ENCODE results near the gene MMP17. TPM values are rescaled to one million over a fixed set of nuclear protein-coding genes. Genes with fewer than 3 reads are reported as not detected.

The MMP17 gene
- polyA plus RNA-seq, 1 donor (not counting 4 experiments of a cell fraction or from before 2014, with no cell fraction given): 2.3 TPM

DNA sequence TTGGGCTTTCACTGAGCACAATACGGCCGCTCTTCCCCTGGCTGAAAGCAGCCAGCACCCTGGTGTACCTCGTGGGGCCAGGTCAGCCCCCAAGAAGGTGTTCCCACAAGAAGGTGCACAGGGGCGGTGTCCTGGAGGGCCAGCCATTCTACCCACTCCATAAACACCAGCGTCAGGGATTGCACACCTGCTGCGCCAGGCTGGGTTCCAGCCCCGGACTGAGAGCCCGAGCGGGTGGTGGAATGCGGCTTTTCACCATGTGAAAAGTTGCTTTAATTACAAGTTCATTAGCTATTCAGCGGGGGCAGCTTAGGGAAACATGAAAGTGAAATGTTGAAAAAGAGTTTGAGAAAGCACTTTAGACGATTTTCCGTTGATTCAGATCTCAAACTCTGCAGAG is 17.5 kb upstream of the MMP17 start:
- no peak overlapping the region for H3K4me3 ChIP-seq (ENCODE audit: control insufficient read depth in 2 of 3, extremely low read depth in 1 of 3, insufficient read depth in 2 of 3, low read depth in 1 of 3, low read length in 3 of 3)
- dilution Hi-C loops (cut with MboI; ENCODE audit: extremely low pct_ligation_motif_present, low sequenced_read_pairs): no loop called here
- no peaks in the 10 kb centered on the region for H4K20me1 ChIP-seq (ENCODE audit: control insufficient read depth, extremely low read depth, insufficient read depth, low read length)
- no peaks in the 10 kb centered on the region for H3K9me1 ChIP-seq (ENCODE audit: control insufficient read depth, extremely low read depth, insufficient read depth, low read length)
- H3K9ac ChIP-seq (ENCODE audit: control insufficient read depth, extremely low read depth, insufficient read depth, low read length): no peak overlapping the region
- H3K4me1 ChIP-seq (ENCODE audit: control insufficient read depth, extremely low read depth, insufficient read depth, low read length): no peaks in the 10 kb centered on the region
- H2AFZ ChIP-seq (ENCODE audit: control insufficient read depth, low read length): no peak overlapping the region
- no peak for FAIRE-seq
- no peaks in the 10 kb centered on the region for H3K79me2 ChIP-seq (ENCODE audit: control insufficient read depth, insufficient read depth, low read length)
- H3K27ac ChIP-seq (ENCODE audit: control insufficient read depth, insufficient read depth, low read length): no peak overlapping the region
- H3K4me2 ChIP-seq (ENCODE audit: control insufficient read depth, extremely low read depth, insufficient read depth, low read depth, low read length): no peak overlapping the region
- H3K27me3 ChIP-seq (ENCODE audit: control insufficient read depth, extremely low read depth, insufficient read depth, low read length): no peaks in the 10 kb centered on the region
- no peaks in the 10 kb centered on the region for H3K36me3 ChIP-seq (ENCODE audit: control insufficient read depth in 2 of 2, extremely low read depth in 1 of 2, insufficient read depth in 2 of 2, low read length in 2 of 2)
- no peaks in the 10 kb centered on the region for H3K9me3 ChIP-seq (ENCODE audit: control insufficient read depth, low read depth, low read length)
- no peak for DNase-seq (ENCODE audit: low read depth, low spot score)
- no peak for TF ChIP-seq EZH2 (IDR thresholded peaks at IDR 0.05; ENCODE audit: low read length)
- TF ChIP-seq, protein P1, sequence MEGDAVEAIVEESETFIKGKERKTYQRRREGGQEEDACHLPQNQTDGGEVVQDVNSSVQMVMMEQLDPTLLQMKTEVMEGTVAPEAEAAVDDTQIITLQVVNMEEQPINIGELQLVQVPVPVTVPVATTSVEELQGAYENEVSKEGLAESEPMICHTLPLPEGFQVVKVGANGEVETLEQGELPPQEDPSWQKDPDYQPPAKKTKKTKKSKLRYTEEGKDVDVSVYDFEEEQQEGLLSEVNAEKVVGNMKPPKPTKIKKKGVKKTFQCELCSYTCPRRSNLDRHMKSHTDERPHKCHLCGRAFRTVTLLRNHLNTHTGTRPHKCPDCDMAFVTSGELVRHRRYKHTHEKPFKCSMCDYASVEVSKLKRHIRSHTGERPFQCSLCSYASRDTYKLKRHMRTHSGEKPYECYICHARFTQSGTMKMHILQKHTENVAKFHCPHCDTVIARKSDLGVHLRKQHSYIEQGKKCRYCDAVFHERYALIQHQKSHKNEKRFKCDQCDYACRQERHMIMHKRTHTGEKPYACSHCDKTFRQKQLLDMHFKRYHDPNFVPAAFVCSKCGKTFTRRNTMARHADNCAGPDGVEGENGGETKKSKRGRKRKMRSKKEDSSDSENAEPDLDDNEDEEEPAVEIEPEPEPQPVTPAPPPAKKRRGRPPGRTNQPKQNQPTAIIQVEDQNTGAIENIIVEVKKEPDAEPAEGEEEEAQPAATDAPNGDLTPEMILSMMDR (optimal IDR thresholded peaks at IDR 0.05 in 1 of 3, IDR thresholded peaks at IDR 0.05 in 1 of 3, conservative IDR thresholded peaks at IDR 0.05 in 1 of 3; ENCODE audit: extremely low read depth in 1 of 3, insufficient read depth in 2 of 3, low read length in 3 of 3): no peak

DNA sequence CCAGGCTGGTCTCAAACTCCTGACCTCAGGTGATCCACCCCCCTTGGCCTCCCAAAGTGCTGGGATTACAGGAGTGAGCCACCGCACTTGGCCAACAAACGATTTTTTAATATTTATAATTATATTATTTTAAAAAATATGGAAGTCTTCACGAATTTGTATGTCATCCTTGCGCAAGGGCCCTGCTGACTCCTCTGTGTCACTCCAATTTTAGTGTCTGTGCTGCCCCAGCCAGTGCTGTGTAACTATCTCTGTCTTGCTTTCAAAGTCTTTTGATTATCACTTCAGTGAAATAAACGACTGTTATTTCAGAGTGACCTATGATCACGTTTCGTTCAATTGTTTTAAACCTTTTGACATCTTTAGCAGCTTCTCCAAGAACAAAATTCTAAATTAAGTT is 13.1 kb upstream of the MMP17 start:
- Histone ChIP-seq H3K4me2 (ENCODE audit: control insufficient read depth, extremely low read depth, insufficient read depth, low read depth, low read length) (no peak overlapping the region), H3K9me3 (ENCODE audit: control insufficient read depth, low read depth, low read length) (no peaks in the 10 kb centered on the region), H3K4me3 (ENCODE audit: control insufficient read depth in 2 of 3, extremely low read depth in 1 of 3, insufficient read depth in 2 of 3, low read depth in 1 of 3, low read length in 3 of 3) (no peak overlapping the region), H3K9me1 (ENCODE audit: control insufficient read depth, extremely low read depth, insufficient read depth, low read length) (no peaks in the 10 kb centered on the region), H3K27me3 (ENCODE audit: control insufficient read depth, extremely low read depth, insufficient read depth, low read length) (no peaks in the 10 kb centered on the region), H3K9ac (ENCODE audit: control insufficient read depth, extremely low read depth, insufficient read depth, low read length) (no peak overlapping the region), H3K36me3 (ENCODE audit: control insufficient read depth in 2 of 2, extremely low read depth in 1 of 2, insufficient read depth in 2 of 2, low read length in 2 of 2) (no peaks in the 10 kb centered on the region), H4K20me1 (ENCODE audit: control insufficient read depth, extremely low read depth, insufficient read depth, low read length) (no peaks in the 10 kb centered on the region), H3K27ac (ENCODE audit: control insufficient read depth, insufficient read depth, low read length) (no peak overlapping the region), H3K4me1 (ENCODE audit: control insufficient read depth, extremely low read depth, insufficient read depth, low read length) (no peaks in the 10 kb centered on the region), H2AFZ (ENCODE audit: control insufficient read depth, low read length) (no peak overlapping the region), H3K79me2 (ENCODE audit: control insufficient read depth, insufficient read depth, low read length) (no peaks in the 10 kb centered on the region)
- no peak for DNase-seq (ENCODE audit: low read depth, low spot score)
- TF ChIP-seq, protein P1 (optimal IDR thresholded peaks at IDR 0.05 in 1 of 3, IDR thresholded peaks at IDR 0.05 in 1 of 3, conservative IDR thresholded peaks at IDR 0.05 in 1 of 3; ENCODE audit: extremely low read depth in 1 of 3, insufficient read depth in 2 of 3, low read length in 3 of 3): no peak
- TF ChIP-seq EZH2 (IDR thresholded peaks at IDR 0.05; ENCODE audit: low read length): no peak
- dilution Hi-C loops (cut with MboI; ENCODE audit: extremely low pct_ligation_motif_present, low sequenced_read_pairs): no loop called here
- no peak for FAIRE-seq
